ENCODE results near the gene ZNF471. TPM values are rescaled to one million over a fixed set of nuclear protein-coding genes. Genes with fewer than 3 reads are reported as not detected.

Gene ZNF471
- total and polyA plus RNA-seq, 10 of the 15 experiments (the other 5 are each of a cell fraction or from before 2014, with no cell fraction given): 0.03 TPM; not detected in 9

DNA sequence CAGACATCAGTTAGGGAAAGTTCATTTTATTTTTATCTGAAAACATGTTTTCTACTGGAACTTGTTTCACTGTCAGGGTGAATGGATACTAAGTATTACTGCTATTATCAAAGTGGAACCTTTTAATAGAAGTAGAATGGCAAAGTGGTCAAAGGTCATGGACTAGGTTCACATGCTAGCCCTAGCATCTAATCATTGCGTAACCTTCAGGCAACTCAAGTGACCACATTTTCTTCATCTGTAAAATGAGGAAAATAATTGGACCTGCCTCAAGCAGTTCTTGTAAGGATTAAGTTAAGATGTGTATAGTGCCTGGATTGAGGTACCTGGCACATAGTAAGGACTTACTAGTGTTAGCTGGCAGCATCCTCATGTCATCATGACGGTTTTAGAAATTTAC lies 36.1 kb downstream of the ZNF471 start:
- Histone ChIP-seq H3K27ac (ENCODE audit: control insufficient read depth, insufficient read depth) (no peak overlapping the region), H3K4me1 (ENCODE audit: control insufficient read depth, insufficient read depth, low read length) (no peaks in the 10 kb centered on the region), H3K36me3 (ENCODE audit: control insufficient read depth in 2 of 2, insufficient read depth in 2 of 2, low read length in 1 of 2) (no peaks in the 10 kb centered on the region), H3K4me2 (ENCODE audit: control insufficient read depth, insufficient read depth) (no peak overlapping the region), H3K27me3 (replicated peaks in 1 of 2; ENCODE audit: control insufficient read depth in 2 of 2, insufficient read depth in 2 of 2, low read length in 1 of 2) (no peaks in the 10 kb centered on the region), H3K9ac (ENCODE audit: control insufficient read depth, insufficient read depth, low read length) (no peak overlapping the region), H3K79me2 (ENCODE audit: control insufficient read depth, insufficient read depth, low read length) (no peaks in the 10 kb centered on the region), H3K4me3 (no peak overlapping the region), H3K9me3 (replicated peaks; ENCODE audit: control insufficient read depth, insufficient read depth, low read length) (peaks cover 5% of the 10 kb centered on the region; the same call in 2 of the 3 replicates), H2AFZ (ENCODE audit: control insufficient read depth, low read depth, low read length) (no peak overlapping the region), H4K20me1 (ENCODE audit: control insufficient read depth, insufficient read depth) (no peaks in the 10 kb centered on the region)
- TF ChIP-seq EP300 (IDR thresholded peaks at IDR 0.05; ENCODE audit: borderline replicate concordance in 1 of 2, control insufficient read depth in 1 of 2, low read depth in 2 of 2, low read length in 2 of 2): no peak
- TF ChIP-seq ATF3 (IDR thresholded peaks at IDR 0.05; ENCODE audit: borderline replicate concordance, extremely low read depth, low read depth, low read length): no peak
- TF ChIP-seq, protein P1, sequence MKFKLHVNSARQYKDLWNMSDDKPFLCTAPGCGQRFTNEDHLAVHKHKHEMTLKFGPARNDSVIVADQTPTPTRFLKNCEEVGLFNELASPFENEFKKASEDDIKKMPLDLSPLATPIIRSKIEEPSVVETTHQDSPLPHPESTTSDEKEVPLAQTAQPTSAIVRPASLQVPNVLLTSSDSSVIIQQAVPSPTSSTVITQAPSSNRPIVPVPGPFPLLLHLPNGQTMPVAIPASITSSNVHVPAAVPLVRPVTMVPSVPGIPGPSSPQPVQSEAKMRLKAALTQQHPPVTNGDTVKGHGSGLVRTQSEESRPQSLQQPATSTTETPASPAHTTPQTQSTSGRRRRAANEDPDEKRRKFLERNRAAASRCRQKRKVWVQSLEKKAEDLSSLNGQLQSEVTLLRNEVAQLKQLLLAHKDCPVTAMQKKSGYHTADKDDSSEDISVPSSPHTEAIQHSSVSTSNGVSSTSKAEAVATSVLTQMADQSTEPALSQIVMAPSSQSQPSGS (IDR thresholded peaks at IDR 0.05; ENCODE audit: low read length): no peak
- TF ChIP-seq RELA (IDR thresholded peaks at IDR 0.05; ENCODE audit: borderline replicate concordance, partially characterized antibody): no peak
- no peak for TF ChIP-seq EED (IDR thresholded peaks at IDR 0.05; ENCODE audit: low read depth)
- no peak for TF ChIP-seq STAT3 (IDR thresholded peaks at IDR 0.05; ENCODE audit: low read depth, low read length)
- TF ChIP-seq MYC (IDR thresholded peaks at IDR 0.05; ENCODE audit: insufficient read depth, insufficient read length, insufficient replicate concordance, low read length, severe bottlenecking): no peak
- TF ChIP-seq RBBP5 (conservative IDR thresholded peaks at IDR 0.05): no peak
- TF ChIP-seq CBX3 (IDR thresholded peaks at IDR 0.05; ENCODE audit: borderline replicate concordance, low read depth): no peak
- TF ChIP-seq BRCA1 (IDR thresholded peaks at IDR 0.05; ENCODE audit: low read depth, low read length): no peak
- TF ChIP-seq MYB (IDR thresholded peaks at IDR 0.05; ENCODE audit: borderline replicate concordance, low read depth, low read length): no peak
- RAD21 ChIA-PET (ENCODE audit: unreplicated experiment): no interaction called here
- CTCF ChIA-PET: no interaction called here
- BruUV-seq (replicated peaks): no TSS peak
- no peak for ATAC-seq
- intact Hi-C loops (cut with micrococcal nuclease; ENCODE audit: unreplicated experiment) (no loop called here), in situ Hi-C loops (cut with MboI) (no loop called here)
- SMC1A ChIA-PET (ENCODE audit: uncharacterized antibody, unreplicated experiment): no interaction called here
- POLR2A ChIA-PET: no interaction called here
- WGBS (ENCODE audit: insufficient coverage, insufficient replicate concordance, low lambda C conversion rate, missing lambda C conversion rate): 47% methylated on average over 2 of the region's 2 CpGs
- FAIRE-seq: no peak
- DNase-seq (ENCODE audit: low read depth, low spot score): no peak

Data from GM12878 (cell line).